Measurements from ENCODE around the gene MATN3.

GRCh38 chr2:20018601-20019152 is 6.2 kb upstream of the MATN3 start:
- no peak for TF ChIP-seq POLR2AphosphoS5 (IDR thresholded peaks at IDR 0.05; ENCODE audit: low read depth, low read length)
- TF ChIP-seq JUND (IDR thresholded peaks at IDR 0.05), result no peak
- TF ChIP-seq CTCF (IDR thresholded peaks at IDR 0.05), result no peak
- no peak for TF ChIP-seq USF2 (IDR thresholded peaks at IDR 0.05; ENCODE audit: borderline replicate concordance, low read depth, low read length)
- TF ChIP-seq GABPA (IDR thresholded peaks at IDR 0.05; ENCODE audit: low read depth), result no peak
- no peak for TF ChIP-seq MXI1 (IDR thresholded peaks at IDR 0.05; ENCODE audit: low read depth, low read length)
- no peak for TF ChIP-seq TAF1 (IDR thresholded peaks at IDR 0.05; ENCODE audit: borderline replicate concordance, low read depth, low read length)
- TF ChIP-seq EP300 (IDR thresholded peaks at IDR 0.05; ENCODE audit: borderline replicate concordance in 1 of 2, low read depth in 1 of 2, low read length in 1 of 2), result no peak

All from SK-N-SH (cell line).